Spleen (tissue), 7 donors: ENCODE measurements around the gene BRD2.

Experiments used
- POLR2A ChIP-seq, 3 donors: fragments of 450-650 bp; IDR thresholded peaks; one replicate each; pipeline ENCODE4 v1.5.1; 2017; ENCODE audit warnings: antibody characterized with exemption in 3 of 3, mild to moderate bottlenecking in 1 of 3
- POLR2AphosphoS5 ChIP-seq, 3 donors: sonication (generic); formaldehyde crosslinking; IDR thresholded peaks; one replicate each; pipeline ENCODE4 v1.5.1; 2017; ENCODE audit warnings: antibody characterized with exemption in 3 of 3
- TF ChIP-seq, protein P1 (sequence below), 11 experiments: fragments of 200-600 bp in 7 of 11; fragments of 450-650 bp in 4 of 11; sonication (generic) in 4 of 11; IDR thresholded peaks in 8 of 11; conservative IDR thresholded peaks in 3 of 11; 1 replicate in 7 of 11; 2 replicates in 4 of 11; pipeline versions ENCODE4 v1.4.0 to v1.8.0; 2016 to 2021; ENCODE audit warnings: antibody characterized with exemption in 11 of 11, inconsistent platforms in 4 of 11, mild to moderate bottlenecking in 1 of 11
- donor health status: DM: no; HTN: no; CAD: no; lungs with moderate emphysema.
- donor health status: DM: no; HTN: no; CAD: no.
- donor health status: DM: no; HTN: no; CAD: no.

DNA sequence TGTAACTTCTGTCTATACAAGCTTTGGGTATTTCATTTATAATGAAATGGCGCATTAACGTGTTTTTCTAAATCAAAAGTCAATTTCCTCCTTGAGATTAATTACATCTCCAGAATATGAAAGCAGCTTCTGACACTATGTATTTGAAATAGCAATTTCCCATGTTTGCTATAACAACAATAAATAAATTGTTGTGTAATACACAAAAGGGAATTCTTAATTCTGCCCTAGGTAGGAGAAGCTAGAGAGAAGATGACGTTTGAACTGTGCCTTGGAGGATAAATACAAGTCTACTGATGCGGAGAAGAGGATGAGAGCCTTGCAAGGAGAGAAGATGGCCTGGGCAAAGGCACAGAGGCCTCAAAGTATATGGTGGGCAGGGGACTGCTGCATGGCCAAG, 48.6 kb downstream of the BRD2 start:
- TF ChIP-seq, protein P1, sequence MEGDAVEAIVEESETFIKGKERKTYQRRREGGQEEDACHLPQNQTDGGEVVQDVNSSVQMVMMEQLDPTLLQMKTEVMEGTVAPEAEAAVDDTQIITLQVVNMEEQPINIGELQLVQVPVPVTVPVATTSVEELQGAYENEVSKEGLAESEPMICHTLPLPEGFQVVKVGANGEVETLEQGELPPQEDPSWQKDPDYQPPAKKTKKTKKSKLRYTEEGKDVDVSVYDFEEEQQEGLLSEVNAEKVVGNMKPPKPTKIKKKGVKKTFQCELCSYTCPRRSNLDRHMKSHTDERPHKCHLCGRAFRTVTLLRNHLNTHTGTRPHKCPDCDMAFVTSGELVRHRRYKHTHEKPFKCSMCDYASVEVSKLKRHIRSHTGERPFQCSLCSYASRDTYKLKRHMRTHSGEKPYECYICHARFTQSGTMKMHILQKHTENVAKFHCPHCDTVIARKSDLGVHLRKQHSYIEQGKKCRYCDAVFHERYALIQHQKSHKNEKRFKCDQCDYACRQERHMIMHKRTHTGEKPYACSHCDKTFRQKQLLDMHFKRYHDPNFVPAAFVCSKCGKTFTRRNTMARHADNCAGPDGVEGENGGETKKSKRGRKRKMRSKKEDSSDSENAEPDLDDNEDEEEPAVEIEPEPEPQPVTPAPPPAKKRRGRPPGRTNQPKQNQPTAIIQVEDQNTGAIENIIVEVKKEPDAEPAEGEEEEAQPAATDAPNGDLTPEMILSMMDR (IDR thresholded peaks at IDR 0.05 in 8 of 11, conservative IDR thresholded peaks at IDR 0.05 in 3 of 11) = no peak
- TF ChIP-seq POLR2AphosphoS5 (IDR thresholded peaks at IDR 0.05) (no peak), POLR2A (IDR thresholded peaks at IDR 0.05) (no peak)
